ENCODE measurements around the gene SIAH3. TPM values are rescaled to one million over a fixed set of nuclear protein-coding genes. Genes with fewer than 3 reads are reported as not detected.

SIAH3 gene
- total RNA-seq, 1 experiment from 2014 or later = not detected

GRCh38 chr13:45873491-45874325, 22.2 kb upstream of the SIAH3 start:
- intact Hi-C loops (cut with micrococcal nuclease) = no loop called here
- ChIA-PET POLR2A (interaction anchor here (1.2 kb wide), 1 partner anchor 9 kb away, joined by 3 read pairs; no protein-coding TSS in a partner anchor), RAD21 (ENCODE audit: low non-redundant PET in 1 of 2, low total read pairs in 2 of 2, uncharacterized antibody in 2 of 2, unreplicated experiment in 2 of 2) (interaction anchor here (0.7 kb wide), 2 partner anchors 9 to 67 kb away, joined by 3 read pairs; no protein-coding TSS in a partner anchor), CTCF (interaction anchor here (2.4 kb wide), 1 partner anchor 66 kb away, joined by 8 read pairs; no protein-coding TSS in a partner anchor)
- no peaks in the 10 kb centered on the region for H3K9me3 ChIP-seq (ENCODE audit: control insufficient read depth in 1 of 2, insufficient read depth in 1 of 2, low read depth in 1 of 2, low read length in 2 of 2)
- BruUV-seq (replicated peaks) = no TSS peak
- no peaks in the 10 kb centered on the region for H4K20me1 ChIP-seq (ENCODE audit: insufficient read depth)
- TF ChIP-seq JUND (IDR thresholded peaks at IDR 0.05) = peak; percentile 68; the same call in 1 of the 2 replicates
- no peak for TF ChIP-seq RAD21 (IDR thresholded peaks at IDR 0.05; ENCODE audit: low read depth)
- no peak for TF ChIP-seq POLR2A (IDR thresholded peaks at IDR 0.05; ENCODE audit: borderline replicate concordance, extremely low read depth, insufficient read depth, insufficient read length)
- TF ChIP-seq POLR2AphosphoS5 (IDR thresholded peaks at IDR 0.05; ENCODE audit: low read depth, low read length) = no peak
- no peak for TF ChIP-seq ZNF274 (IDR thresholded peaks at IDR 0.05; ENCODE audit: low read depth, low read length)
- no peak for TF ChIP-seq ZFX (IDR thresholded peaks at IDR 0.05)
- TF ChIP-seq MAX (IDR thresholded peaks at IDR 0.05) = no peak
- TF ChIP-seq EZH2phosphoT487 (IDR thresholded peaks at IDR 0.05; ENCODE audit: borderline replicate concordance) = no peak
- TF ChIP-seq CBX3 (IDR thresholded peaks at IDR 0.05; ENCODE audit: low read depth) = no peak
- no peak for TF ChIP-seq SIN3A (IDR thresholded peaks at IDR 0.05; ENCODE audit: low read depth)
- no peak for TF ChIP-seq CEBPB (IDR thresholded peaks at IDR 0.05; ENCODE audit: low read depth)
- TF ChIP-seq SRF (IDR thresholded peaks at IDR 0.05; ENCODE audit: low read depth) = no peak
- no peak for TF ChIP-seq EZH2 (IDR thresholded peaks at IDR 0.05)
- TF ChIP-seq ZBTB33 (IDR thresholded peaks at IDR 0.05; ENCODE audit: extremely low read depth, insufficient replicate concordance, low read length) = no peak
- TF ChIP-seq TCF7L2 (IDR thresholded peaks at IDR 0.05; ENCODE audit: borderline replicate concordance, extremely low read depth, insufficient read depth, insufficient read length) = no peak
- peak; percentile 43; the same call in 1 of the 2 replicates for TF ChIP-seq SP1 (IDR thresholded peaks at IDR 0.05; ENCODE audit: low read depth)
- no peak for TF ChIP-seq YY1 (IDR thresholded peaks at IDR 0.05; ENCODE audit: extremely low read depth, insufficient replicate concordance, low read depth, low read length)
- peak; percentile 82 for TF ChIP-seq FOSL1 (IDR thresholded peaks at IDR 0.05; ENCODE audit: low read depth)
- 0 out of 2 replicates have a peak overlapping the region, but pooled peaks have one; percentile 7 for H3K9ac ChIP-seq (ENCODE audit: low read length)
- no peaks in the 10 kb centered on the region for H3K9me2 ChIP-seq (ENCODE audit: insufficient read depth)
- H3K27me3 ChIP-seq (ENCODE audit: insufficient read depth, low read length) = no peaks in the 10 kb centered on the region
- no peak overlapping the region for H3K27ac ChIP-seq (ENCODE audit: low read depth, low read length)
- H3K4me1 ChIP-seq (ENCODE audit: control insufficient read depth in 1 of 2, insufficient read depth in 2 of 2, low read length in 2 of 2) = peaks cover 18 to 43% of the 10 kb centered on the region in 2 experiments
- peak overlapping the region; percentile 95 for H2AFZ ChIP-seq (ENCODE audit: low read depth, low read length, poor library complexity, severe bottlenecking)
- DNase-seq (ENCODE audit: low read depth, low spot score) = peak; percentile 50
- H3K4me3 ChIP-seq (replicated peaks in 1 of 2; ENCODE audit: low read depth in 1 of 2, low read length in 2 of 2) = peak overlapping the region in 1 of 2 experiments; percentile 27; a peak in 2 of 4 replicates
- no peaks in the 10 kb centered on the region for H3K36me3 ChIP-seq (ENCODE audit: control insufficient read depth in 1 of 2, insufficient read depth in 2 of 2, low read length in 2 of 2)
- ATAC-seq = peak; percentile 73
- peak overlapping the region; percentile 75 for H3K4me2 ChIP-seq (ENCODE audit: low read length)
- no peaks in the 10 kb centered on the region for H3K79me2 ChIP-seq (ENCODE audit: insufficient read depth, low read length)
